GM21515 (cell line): ENCODE results near the gene ASXL3.

Source experiments
- ATAC-seq: cut with Tn5 transposase; IDR thresholded peaks from one replicate; pipeline ENCODE4 v1.9.1; 2021; ENCODE audit not compliant: unreplicated experiment

Gene ASXL3

DNA sequence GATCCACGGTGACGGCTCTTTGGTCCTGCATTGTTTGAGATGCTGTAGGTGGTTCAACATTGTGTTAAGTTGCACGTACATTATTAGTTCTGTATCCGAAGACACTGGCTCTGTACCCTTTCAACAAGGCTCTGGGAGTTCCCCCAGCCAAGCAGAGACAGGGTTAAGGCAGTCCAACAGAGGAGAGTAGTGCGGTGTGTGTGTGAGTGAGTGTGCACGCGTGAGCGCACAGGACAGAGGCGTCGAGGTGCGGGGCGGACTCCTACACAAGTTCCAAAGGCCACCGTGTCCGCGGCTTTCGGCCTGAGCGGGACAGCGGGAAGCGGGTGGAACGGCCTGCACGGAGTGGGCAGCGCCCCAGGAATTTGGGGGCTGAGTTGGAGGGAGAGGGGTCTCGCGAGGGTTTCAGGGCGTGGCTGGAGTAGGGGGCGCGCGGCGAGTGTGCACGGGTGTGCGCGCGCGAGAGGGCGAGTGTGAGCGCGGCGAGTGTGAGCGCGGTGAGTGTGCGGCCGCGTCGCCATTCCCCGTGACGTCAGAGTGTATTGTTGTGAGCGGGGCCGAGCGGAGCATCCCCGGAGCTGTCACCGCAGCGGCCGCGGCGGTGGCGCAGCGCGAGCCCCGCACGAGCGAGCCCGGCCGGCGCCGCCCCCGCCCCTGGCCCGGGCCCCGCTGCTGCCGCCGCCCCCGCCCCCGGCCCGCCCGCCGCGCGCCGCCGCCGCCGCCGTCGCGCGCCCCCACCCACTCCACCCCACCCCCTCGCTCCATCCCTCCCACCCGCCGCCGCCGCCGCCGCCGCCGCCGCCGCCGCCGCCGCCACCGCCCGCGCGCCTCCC, at the start of gene ASXL3:
ASXL3 (plus strand) TSS at position 535 of the 833 bp plus-strand sequence. CDS start 413 bp downstream, outside the sequence.
- ATAC-seq: no peak

DNA sequence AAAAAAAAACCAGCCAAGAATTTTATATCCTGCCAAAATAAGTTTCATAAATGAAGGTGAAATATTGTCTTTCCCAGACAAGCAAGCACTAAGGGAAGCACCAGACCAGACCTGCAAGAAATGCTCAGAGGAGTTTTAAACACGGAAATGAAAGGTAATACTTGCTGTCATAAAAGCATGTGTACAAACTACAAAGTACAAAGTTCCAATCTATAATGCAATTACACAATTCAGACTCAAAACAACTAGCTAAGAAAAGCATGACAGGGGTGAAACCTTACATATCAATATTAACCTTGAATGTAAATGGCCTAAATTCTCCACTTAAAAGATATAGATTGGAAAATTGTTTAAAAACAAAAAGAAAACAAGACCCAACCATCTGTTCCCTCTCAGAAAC, 45.0 kb upstream of the ASXL3 start:
- ATAC-seq: no peak

GRCh38 chr18:33536904-33537303, 41.1 kb upstream of the ASXL3 start:
- ATAC-seq: no peak

DNA sequence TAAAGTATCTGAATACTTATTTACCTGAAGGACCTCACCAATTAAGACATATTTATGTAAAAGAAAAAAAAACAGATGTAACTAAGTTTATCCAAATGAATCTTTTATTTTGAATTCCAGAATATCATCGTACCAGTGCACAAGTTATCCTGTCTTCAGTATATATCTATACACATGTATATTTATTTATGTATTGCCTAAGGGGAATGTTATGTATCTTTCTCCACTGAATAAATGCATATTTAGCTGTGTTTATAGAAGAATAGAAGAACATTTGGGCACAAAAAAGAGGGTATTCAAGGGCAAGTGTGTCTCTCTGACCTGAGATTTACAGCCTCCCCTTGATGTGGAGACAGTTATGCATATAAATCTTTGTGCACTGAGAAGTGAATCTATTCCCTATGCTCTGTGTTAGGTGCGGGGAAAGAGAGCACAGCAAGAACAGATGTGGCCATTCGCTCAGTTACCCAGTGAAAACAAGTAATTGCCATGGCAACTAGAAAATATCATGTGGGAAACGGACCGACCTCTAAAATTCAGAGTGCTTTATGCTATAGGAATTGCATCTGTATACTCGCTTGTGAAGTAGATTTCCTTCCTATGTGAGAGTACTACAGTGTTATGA, 39.5 kb upstream of the ASXL3 start:
- no peak for ATAC-seq

- ATAC-seq: no peak
Measured at GRCh38 chr18:33540392-33540791, 37.6 kb upstream of the ASXL3 start.

- no peak for ATAC-seq
Measured at GRCh38 chr18:33541316-33541715, 36.7 kb upstream of the ASXL3 start.

DNA sequence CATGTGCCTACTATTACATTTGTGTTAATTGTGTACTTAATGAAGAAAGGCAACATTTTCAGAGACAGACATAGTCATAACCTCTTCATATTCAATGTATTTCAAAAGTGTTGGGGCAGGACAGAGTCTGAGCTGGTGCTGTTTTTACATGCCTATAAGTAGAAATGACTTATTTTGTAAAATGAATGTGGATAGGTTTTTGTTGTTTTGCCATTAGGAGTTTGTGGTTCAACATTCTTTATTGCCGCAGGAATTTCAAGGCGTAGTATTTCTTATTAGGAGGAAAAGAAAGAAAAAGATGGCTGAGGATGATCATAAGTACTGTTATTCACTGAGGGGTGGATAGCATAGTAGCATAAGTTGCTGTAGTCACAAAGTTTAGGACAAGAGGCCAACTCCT, 21.2 kb upstream of the ASXL3 start:
- no peak for ATAC-seq

- ATAC-seq: no peak
Measured at GRCh38 chr18:33557706-33558105, 20.3 kb upstream of the ASXL3 start.

DNA sequence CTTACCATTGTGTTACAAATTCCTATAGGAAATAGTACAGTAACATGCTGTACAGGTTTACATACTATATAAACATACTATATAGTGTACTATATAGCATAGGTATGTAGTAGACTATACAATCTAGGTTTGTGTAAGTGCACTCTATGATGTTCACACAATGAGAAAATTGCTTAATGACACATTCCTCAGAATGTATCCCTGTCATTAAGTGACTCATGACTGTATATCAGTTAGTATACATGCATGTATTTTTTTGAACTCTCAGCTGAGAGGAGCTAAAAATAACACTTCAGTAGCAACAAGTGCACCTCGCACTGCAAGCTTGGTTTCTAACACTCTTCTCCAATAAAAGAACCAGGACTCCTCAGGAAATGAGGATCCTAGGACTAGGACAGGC, 19.5 kb upstream of the ASXL3 start:
- no peak for ATAC-seq

GRCh38 chr18:33560686-33561370, 17.2 kb upstream of the ASXL3 start:
- ATAC-seq: peak; percentile 58

DNA sequence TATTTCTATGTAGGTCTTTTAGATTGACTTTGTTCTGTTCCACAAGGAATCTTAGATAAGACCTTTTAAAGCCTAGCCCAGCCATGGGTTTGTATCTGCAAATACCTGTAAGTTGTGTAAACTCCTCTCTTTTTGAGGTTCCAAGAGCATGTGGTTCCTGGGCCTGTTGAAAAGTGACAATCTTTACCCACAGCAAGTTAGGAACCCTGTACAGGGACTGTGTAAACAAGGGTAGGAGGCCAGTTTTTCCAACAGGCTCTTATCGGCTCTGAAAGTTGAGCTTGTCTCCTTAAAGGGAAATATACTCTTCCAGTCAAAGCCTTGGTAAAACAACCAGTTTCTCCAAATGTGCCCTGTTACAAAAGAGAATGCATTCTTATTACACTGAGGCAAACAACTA, 15.3 kb upstream of the ASXL3 start:
- ATAC-seq: no peak

DNA sequence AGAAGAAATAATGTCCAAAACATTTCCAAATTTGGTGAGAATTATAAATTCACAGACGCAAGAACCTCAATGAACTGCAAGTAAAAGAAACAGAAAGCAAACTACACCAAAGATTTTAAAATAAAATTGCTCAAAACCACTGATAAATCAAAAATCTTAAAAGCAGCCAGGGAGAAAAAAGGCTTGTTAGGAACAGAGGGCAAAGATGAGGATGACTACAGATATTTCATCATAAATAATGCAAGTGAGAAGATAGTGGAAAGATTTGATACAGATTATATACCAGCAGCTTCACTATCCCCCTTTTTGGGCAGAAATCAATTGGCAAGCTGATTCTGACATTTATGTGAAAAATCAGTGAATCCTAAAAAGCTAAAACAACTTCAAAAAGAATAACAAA, 10.3 kb upstream of the ASXL3 start:
- ATAC-seq: no peak

DNA sequence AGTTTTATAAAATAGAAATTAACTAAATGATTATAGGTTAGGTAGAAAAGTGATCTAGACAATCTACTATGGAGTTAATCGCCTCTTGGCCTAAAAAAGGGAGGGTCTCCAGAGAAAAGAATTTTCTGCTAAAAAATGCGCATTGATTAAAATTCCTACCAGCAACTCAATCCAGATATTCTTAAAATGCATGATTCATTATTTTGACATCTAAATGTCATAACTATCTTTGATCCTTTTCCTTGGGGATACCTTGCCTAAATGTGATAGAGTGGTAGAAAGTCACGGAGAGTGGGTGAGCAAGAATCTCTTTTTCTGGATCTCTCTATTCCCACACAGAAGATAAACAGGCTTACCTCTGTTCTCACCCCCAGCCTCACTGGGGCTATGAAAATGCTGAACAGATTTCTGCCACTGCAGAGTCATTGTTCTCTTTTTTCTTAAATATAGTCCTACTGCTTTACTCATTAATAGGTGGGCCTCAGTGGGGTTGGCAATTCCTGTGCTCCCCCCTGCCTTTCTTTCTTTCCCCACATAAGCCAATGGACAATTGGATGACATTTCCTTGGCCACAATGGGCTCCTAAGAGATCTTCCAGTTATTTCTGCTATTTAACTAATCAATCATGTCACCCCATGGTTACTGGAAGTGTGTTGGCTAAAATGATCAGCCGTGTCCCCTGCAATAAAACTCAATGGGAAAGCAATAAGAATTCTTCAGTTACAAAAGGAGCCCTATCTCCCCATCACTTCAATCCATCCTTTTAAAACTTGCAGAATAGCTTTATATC, 5.8 kb upstream of the ASXL3 start:
- no peak for ATAC-seq

DNA sequence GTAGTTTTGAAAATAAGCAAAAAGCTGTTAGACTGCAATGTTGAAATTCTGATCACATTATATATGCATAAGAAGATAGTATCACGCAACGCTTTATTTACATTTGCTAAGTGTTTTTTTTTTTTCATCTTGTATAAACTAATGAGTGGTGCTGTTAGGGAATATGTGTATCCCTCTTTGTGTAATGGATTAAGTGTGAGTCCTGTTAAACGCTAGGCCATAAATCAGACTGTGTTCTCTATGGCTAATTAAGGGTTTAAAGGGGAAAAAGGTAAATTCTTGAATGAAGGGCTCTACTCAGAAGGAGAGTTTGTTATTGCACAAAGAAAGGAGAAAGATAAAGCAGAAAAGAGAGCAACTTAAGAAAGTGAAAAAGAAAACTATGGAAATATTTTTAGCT, 4.8 kb upstream of the ASXL3 start:
- ATAC-seq: no peak

- ATAC-seq: no peak
Measured at GRCh38 chr18:33575451-33575850, 2.6 kb upstream of the ASXL3 start.

- no peak for ATAC-seq
Measured at GRCh38 chr18:33576999-33577646, 896 bp upstream of the ASXL3 start.

DNA sequence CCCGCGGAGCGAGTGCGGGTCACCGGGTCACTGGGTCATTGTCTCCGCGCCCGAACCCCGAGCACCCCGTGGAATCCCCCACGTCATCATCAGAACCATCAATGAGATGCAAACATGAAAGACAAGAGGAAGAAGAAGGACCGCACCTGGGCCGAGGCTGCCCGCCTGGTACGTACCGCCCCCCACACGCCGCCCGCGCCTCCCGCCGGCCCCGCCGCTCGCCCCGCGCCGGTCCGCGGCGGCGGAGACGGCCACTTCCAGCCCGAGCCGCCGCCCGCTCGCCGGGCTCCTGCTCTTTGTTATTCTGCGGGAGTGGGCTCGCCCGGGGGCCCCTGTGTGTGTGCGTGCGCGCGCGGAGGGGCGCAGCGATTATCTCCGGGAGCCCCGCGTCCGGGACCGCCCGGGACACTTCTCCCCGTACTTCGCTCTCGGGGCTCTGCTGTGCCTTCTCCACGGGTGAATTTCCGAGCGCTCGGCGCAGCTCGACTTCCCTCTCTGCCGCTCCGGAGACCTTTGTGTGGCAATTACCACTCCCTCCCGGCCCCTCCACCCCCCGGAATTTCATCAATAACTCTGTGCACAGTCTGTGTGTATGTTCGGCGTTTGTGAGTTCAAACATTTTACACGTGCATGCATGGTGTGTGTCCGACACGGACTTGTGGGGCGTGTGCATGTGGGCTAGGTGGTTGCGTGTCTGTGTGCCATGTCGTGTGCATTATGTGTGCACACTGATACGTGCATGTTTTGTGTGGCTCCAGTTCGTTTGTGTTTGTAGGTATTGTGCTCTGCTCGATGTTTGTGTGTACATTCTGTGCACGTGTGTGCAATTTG, 714 bp downstream of the ASXL3 start:
- ATAC-seq: no peak

DNA sequence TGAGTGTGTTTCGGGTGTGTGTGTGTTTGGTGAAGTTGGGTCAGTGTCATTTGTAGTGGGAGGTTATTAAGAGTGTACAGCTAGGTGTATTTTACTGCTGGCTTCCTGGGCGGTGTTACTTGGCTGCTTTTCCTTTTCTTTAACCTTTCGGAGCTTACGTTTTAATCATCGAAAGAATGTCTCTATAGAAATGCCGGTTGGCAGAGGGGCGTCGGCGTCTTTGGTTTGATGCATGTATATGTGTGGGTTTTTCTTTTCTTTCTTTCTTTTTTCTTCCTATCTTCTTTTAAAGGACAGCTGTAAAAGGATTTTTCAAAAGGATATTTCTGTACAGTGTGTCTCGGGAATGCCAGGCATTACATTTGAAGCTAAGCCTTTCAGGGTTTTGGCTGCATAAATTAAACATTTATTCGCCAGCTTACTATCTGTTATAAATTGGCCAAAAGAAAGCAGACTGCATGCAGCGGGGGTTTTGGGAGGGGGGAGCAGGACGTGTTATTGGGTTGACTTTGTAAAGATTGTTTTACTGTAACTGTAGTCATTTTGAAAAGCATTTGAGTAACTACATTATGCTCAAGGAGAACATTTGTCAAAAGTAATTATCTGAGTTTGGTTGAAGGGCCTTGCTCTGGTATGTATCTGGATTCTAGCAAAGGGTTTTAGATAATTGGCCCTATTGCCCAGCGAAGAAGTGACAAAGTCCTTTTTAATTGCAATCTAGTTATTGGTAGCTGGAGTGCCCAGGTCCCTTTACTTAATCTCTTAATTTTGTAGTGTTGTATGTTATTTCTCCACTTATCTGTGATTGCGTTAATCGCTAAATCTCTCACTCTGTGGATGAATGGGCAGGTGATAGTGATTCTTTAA, 1.6 kb downstream of the ASXL3 start:
- no peak for ATAC-seq

- no peak for ATAC-seq
Measured at GRCh38 chr18:33580546-33580945, 2.5 kb downstream of the ASXL3 start.
